ENCODE measurements around the gene RRBP1. TPM values are rescaled to one million over a fixed set of nuclear protein-coding genes. Genes with fewer than 3 reads are reported as not detected.

The RRBP1 gene
- total RNA-seq, 1 donor from 2014 or later = 46.7 TPM

GRCh38 chr20:17641993-17642392 lies 40.0 kb downstream of the RRBP1 start:
- Mint-ChIP-seq H3K27ac (ENCODE audit: unreplicated experiment) (no peak overlapping the region), H3K27me3 (ENCODE audit: low read depth) (no peaks in the 10 kb centered on the region), H3K36me3 (ENCODE audit: low read depth) (no peaks in the 10 kb centered on the region), H3K4me3 (no peak overlapping the region), H3K9me3 (no peaks in the 10 kb centered on the region), H3K4me1 (peaks cover 36% of the 10 kb centered on the region)
- no peak for DNase-seq (ENCODE audit: low read depth, low spot score)
- TF ChIP-seq, protein P1, sequence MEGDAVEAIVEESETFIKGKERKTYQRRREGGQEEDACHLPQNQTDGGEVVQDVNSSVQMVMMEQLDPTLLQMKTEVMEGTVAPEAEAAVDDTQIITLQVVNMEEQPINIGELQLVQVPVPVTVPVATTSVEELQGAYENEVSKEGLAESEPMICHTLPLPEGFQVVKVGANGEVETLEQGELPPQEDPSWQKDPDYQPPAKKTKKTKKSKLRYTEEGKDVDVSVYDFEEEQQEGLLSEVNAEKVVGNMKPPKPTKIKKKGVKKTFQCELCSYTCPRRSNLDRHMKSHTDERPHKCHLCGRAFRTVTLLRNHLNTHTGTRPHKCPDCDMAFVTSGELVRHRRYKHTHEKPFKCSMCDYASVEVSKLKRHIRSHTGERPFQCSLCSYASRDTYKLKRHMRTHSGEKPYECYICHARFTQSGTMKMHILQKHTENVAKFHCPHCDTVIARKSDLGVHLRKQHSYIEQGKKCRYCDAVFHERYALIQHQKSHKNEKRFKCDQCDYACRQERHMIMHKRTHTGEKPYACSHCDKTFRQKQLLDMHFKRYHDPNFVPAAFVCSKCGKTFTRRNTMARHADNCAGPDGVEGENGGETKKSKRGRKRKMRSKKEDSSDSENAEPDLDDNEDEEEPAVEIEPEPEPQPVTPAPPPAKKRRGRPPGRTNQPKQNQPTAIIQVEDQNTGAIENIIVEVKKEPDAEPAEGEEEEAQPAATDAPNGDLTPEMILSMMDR (conservative IDR thresholded peaks at IDR 0.05) = no peak

DNA sequence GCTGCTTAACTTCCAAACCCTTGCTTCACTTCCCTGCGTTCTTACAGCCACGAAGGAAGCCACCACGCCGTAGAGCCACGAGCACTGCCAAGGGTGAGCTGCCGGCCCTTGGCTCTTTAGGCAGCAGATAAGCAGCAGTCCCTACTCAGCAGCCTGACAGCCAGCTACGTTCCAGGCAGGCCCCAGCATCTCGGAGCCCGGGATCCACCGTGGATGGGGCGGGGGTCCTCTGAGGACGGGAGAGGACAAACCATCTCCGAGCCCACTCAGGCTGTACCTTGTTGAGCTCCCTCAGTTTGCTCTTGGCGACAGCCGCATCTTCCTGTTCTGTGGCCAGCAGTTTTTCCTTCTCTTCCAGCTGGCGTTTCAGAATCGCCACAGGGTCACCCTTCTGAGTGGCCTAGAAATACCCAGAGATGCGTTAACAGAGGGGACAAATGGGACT lies 40.5 kb downstream of the RRBP1 start:
- Mint-ChIP-seq H3K36me3 (ENCODE audit: low read depth) (no peaks in the 10 kb centered on the region), H3K9me3 (no peaks in the 10 kb centered on the region), H3K4me1 (peaks cover 39% of the 10 kb centered on the region), H3K4me3 (no peak overlapping the region), H3K27ac (ENCODE audit: unreplicated experiment) (peak overlapping the region; percentile 6), H3K27me3 (ENCODE audit: low read depth) (no peaks in the 10 kb centered on the region)
- TF ChIP-seq, protein P1 (conservative IDR thresholded peaks at IDR 0.05) = no peak
- DNase-seq (ENCODE audit: low read depth, low spot score) = no peak

DNA sequence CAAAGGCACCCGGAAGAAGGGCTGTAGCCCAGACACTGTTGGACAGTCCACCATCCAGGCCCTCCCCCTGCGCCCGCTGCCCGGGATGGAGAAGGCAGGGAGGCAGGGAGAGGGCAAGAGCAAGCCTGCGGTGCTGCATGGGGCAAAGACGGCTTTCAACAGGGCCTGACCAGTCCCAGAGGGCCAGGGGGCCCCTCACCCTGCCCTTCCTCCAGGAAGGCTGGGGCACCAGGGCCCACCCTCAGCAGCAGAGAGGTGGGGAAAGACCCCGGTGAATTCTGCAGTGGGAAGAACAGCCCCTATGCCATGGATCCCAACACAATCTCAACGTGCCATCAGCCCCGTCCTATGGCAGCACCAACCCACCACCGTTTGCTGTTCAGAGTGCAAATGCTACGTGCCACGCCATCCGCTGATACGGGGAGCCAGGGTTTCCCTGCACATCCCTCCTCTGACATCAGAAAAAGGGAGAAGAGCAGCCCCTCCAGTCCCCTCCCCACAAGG lies 41.1 kb downstream of the RRBP1 start:
- TF ChIP-seq, protein P1 (conservative IDR thresholded peaks at IDR 0.05) = no peak
- DNase-seq (ENCODE audit: low read depth, low spot score) = no peak
- peaks cover 40% of the 10 kb centered on the region for H3K4me1 Mint-ChIP-seq
- no peaks in the 10 kb centered on the region for H3K36me3 Mint-ChIP-seq (ENCODE audit: low read depth)
- H3K9me3 Mint-ChIP-seq = no peaks in the 10 kb centered on the region
- H3K27me3 Mint-ChIP-seq (ENCODE audit: low read depth) = no peaks in the 10 kb centered on the region
- no peak overlapping the region for H3K27ac Mint-ChIP-seq (ENCODE audit: unreplicated experiment)
- H3K4me3 Mint-ChIP-seq = no peak overlapping the region

DNA sequence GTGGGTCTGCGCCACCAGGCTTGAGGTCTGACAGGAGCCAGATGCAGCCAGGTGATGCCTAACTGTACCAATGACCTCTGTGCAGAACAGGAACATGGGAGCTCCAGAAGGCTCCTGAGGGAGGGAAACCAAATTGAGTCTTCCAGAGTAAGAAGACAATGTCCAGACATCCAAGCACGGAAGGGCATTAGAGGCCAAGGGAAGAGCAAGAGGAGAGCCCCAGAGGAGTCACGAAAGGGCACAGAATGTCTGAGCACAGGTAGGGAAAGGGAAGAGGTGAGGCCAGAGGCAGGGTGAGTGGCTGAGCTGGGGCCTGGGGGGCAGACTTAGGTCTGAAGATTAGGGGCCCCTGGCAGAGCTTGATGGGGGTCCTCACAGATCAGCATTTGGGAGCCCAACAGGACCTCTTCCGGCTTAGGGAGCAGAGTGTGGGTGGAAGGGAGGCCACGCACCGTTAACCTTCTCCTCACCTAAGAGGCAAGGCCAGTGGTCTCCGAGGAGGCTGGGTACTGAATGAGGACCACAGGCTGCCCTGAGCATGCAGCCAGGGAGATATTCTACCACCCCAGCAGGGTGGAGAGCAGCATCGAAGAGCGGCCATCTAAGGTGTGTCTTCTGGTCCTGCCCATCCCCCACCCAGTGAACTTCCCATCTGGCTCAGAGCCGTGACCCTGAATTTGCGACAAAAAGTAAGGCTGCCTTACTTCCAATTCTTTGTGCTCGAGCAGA lies 41.7 kb downstream of the RRBP1 start:
- Mint-ChIP-seq H3K27ac (ENCODE audit: unreplicated experiment) (no peak overlapping the region), H3K4me1 (peaks cover 43% of the 10 kb centered on the region), H3K27me3 (ENCODE audit: low read depth) (no peaks in the 10 kb centered on the region), H3K4me3 (no peak overlapping the region), H3K9me3 (no peaks in the 10 kb centered on the region), H3K36me3 (ENCODE audit: low read depth) (no peaks in the 10 kb centered on the region)
- TF ChIP-seq, protein P1 (conservative IDR thresholded peaks at IDR 0.05) = no peak
- no peak for DNase-seq (ENCODE audit: low read depth, low spot score)

DNA sequence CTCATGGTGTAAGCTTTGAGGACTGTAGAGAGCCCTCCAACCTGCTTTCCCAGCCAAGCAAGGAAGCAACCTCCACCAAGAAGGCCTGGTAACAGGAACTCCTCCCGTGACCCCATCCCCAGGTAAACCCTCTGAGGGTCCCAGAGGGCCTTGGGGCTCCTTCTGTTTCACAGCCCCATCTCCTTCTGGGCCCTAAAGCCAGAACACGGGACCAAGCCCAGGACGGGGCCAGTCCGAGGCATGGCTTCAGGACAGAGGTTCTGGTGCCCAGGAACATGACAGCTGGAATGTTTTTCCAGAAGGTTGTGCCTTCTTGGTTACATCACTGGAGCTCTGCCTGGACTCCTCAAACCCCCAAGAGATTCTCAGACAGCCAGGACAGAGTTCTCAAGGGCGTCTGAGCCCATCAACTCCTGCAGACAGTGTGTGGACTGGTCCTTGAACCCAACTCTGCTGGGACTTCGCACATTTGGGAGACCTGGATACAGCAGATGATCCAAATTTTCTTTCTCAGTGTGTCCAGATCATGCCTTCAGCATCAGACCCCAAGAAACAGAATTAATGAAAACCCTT lies 43.1 kb downstream of the RRBP1 start:
- Mint-ChIP-seq H3K27me3 (ENCODE audit: low read depth) (no peaks in the 10 kb centered on the region), H3K36me3 (ENCODE audit: low read depth) (no peaks in the 10 kb centered on the region), H3K4me3 (no peak overlapping the region), H3K4me1 (peaks cover 29% of the 10 kb centered on the region), H3K27ac (ENCODE audit: unreplicated experiment) (no peak overlapping the region), H3K9me3 (no peaks in the 10 kb centered on the region)
- TF ChIP-seq, protein P1 (conservative IDR thresholded peaks at IDR 0.05) = no peak
- no peak for DNase-seq (ENCODE audit: low read depth, low spot score)

All from neural crest cell (in vitro differentiated cells).